GM12864 (cell line): ENCODE results near the gene ITGB8.

ENCODE experiments used
- DNase-seq: peaks from one replicate; pipeline ENCODE4 v3.0.0-alpha.2; 2011; ENCODE audit warnings: low read depth
- H3K4me3 ChIP-seq: 2 replicates; pipeline ENCODE4 v1.5.1; 2011; ENCODE audit warnings: mild to moderate bottlenecking, low read depth, low read length, control low read depth
- TF ChIP-seq, protein P1 (sequence below): IDR thresholded peaks from 2 replicates; pipeline ENCODE4 v1.5.1; 2011; ENCODE audit warnings: low read depth, mild to moderate bottlenecking, moderate library complexity, low read length, control low read depth, inconsistent platforms; ENCODE audit errors: missing control alignments

ITGB8 gene

DNA sequence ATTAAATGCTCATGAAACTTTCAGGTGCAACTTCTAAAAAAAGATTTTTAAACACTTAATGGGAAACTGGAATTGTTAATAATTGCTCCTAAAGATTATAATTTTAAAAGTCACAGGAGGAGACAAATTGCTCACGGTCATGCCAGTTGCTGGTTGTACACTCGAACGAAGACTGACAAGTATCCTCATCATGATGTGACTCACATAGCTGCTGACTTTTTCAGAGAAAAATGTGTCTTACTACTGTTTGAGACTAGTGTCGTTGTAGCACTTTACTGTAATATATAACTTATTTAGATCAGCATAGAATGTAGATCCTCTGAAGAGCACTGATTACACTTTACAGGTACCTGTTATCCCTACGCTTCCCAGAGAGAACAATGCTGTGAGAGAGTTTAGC is 79.3 kb downstream of the ITGB8 start:
- TF ChIP-seq, protein P1, sequence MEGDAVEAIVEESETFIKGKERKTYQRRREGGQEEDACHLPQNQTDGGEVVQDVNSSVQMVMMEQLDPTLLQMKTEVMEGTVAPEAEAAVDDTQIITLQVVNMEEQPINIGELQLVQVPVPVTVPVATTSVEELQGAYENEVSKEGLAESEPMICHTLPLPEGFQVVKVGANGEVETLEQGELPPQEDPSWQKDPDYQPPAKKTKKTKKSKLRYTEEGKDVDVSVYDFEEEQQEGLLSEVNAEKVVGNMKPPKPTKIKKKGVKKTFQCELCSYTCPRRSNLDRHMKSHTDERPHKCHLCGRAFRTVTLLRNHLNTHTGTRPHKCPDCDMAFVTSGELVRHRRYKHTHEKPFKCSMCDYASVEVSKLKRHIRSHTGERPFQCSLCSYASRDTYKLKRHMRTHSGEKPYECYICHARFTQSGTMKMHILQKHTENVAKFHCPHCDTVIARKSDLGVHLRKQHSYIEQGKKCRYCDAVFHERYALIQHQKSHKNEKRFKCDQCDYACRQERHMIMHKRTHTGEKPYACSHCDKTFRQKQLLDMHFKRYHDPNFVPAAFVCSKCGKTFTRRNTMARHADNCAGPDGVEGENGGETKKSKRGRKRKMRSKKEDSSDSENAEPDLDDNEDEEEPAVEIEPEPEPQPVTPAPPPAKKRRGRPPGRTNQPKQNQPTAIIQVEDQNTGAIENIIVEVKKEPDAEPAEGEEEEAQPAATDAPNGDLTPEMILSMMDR: no peak
- no peak for DNase-seq
- no peak overlapping the region for H3K4me3 ChIP-seq

DNA sequence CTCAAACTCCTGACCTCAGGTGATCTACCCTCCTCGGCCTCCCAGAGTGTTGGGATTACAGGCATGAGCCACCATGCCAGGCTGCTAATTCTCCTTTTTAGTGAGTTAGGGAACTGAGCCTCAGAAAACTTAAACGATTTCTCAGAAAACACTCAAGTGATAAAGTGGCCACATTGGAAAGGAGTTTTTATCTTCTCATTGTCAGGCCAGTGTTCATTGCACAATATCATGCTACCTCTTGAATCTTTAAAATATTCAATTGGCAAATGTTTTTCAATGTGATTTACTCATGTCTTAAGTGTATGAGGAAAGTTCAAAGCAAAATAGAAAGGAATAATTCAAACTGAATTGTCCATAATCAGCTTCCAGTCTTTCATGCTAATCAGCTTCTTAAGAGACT is 80.7 kb downstream of the ITGB8 start:
- no peak for DNase-seq

DNA sequence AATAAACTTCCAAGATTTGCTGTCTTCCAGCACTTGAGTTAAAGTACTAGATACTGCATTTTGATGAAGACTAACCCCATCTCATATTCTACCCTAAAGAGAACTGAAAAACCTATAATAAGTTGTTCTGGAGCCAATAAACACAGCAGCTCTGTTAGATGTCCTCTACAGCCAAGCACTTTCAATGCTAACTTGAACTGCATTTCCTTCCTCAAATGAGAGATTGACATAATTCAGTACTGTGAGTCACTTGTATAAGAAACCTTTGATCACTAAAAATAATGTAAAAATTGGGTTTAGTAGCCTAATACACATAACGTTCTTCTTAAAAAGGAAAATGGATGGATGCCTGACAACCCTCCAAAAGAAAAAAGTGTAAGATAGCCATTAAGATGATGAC is 81.3 kb downstream of the ITGB8 start:
- no peak for DNase-seq
- no peak overlapping the region for H3K4me3 ChIP-seq
- TF ChIP-seq, protein P1: no peak

More for the DNA sequence above, 80.7 kb downstream of the ITGB8 start:
- TF ChIP-seq, protein P1: no peak
- H3K4me3 ChIP-seq: no peak overlapping the region

DNA sequence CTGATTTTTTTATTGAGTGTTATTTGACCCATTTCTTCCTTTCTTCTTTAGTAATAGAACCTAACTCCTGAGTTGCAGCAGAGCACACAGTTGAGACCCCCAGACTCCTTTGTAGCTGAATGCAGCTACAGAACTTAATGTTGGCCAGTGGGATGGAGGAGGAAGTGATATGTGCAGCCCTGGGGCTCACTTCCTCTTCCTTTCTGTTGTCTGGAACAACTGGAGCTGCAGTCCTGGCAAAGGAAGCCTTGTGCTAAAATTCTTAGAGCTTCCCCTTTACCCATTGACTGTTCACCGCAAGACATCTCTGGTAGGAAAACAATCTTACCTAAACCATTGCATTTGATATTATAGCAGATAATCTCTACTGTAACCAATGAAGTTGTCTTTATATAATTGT is 86.6 kb downstream of the ITGB8 start:
- TF ChIP-seq, protein P1: no peak
- H3K4me3 ChIP-seq: no peak overlapping the region
- no peak for DNase-seq

DNA sequence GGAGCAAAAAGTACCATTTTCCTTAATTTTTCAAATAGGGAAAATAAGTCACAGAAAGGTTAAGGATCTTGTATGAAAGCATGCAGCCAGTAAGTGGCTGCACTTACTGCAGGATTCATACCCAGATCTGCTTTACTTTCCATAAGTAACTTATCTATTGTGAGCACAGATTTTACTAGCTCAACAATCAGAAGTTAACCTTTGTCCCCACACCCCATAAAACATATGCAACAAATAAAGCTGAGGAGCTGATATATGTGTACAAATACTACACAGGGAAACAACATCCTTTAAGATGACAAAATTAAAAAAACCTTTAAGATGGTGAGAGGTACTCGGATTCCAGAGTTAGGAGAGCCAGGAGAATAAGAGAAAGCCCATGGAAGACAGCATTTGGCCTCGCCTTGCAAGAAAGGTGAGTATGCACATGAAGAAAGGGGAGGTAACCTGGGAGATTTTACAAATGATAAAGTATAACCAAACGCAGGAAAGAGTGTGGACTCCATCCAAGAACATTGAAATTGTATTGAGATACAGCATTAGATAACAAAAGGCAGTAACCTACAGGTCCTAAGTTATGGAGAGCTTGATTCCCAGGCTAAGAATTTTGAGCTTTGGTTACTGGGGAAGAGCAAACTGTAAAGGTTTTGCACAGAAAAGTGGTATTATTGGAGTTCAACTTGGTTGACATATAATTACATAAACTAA is 87.1 kb downstream of the ITGB8 start:
- no peak overlapping the region for H3K4me3 ChIP-seq
- no peak for DNase-seq
- TF ChIP-seq, protein P1: no peak

DNA sequence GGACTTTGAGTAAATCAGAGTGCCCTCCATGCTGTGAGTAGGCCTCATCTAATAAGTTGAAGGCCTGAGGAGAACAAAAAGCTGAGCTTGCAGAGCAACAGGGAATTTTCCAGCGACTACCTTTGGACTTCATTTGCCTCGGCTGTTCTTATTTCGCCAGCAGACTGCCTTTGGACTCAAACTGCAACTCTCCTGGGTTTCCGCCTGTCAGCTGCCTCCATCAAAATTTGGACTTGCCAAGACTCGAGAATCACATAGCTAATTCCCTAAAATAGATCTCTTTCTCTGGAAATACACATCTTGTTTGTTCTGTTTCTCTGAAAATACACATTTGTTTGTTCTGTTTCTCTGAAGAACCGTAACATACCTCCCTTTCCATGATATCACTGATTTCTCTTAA is 93.8 kb downstream of the ITGB8 start:
- no peak overlapping the region for H3K4me3 ChIP-seq
- no peak for DNase-seq
- TF ChIP-seq, protein P1: no peak

DNA sequence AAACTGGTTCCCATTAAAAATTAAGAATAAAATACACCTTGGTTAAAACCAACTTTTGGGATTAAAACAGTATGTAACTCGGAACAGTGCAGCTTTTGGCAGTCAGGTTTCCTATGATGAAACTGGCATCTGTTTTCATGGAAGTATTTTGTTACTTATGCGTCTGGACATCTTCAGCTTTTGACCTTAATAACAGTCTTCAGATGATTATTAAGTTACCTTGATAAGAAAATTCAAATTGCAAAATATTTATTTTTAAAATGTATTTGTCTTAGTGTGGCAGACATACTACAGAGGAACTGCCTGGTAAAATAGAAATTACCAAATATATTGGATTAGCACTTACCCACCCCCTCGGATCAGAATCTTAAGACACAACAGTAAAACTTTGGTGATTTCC is 100.0 kb downstream of the ITGB8 start:
- no peak overlapping the region for H3K4me3 ChIP-seq
- TF ChIP-seq, protein P1: no peak

More for the DNA sequence above, 100.0 kb downstream of the ITGB8 start:
- no peak for DNase-seq
